Effector memory CD4-positive, alpha-beta T cell (primary cell): ENCODE data around the gene CELSR1.

ENCODE experiments used
- DNase-seq, 3 donors: peaks; one replicate each; pipeline ENCODE4 v3.0.0-alpha.2; 2020
- H3K27ac ChIP-seq: 2 replicates; pipeline ENCODE4 v1.7.0; 2013; ENCODE audit warnings: mild to moderate bottlenecking, low read length, moderate library complexity; ENCODE audit not compliant: insufficient read depth, poor library complexity, severe bottlenecking
- H3K27me3 ChIP-seq: replicated peaks from 2 replicates; pipeline ENCODE4 v1.7.0; 2013; ENCODE audit warnings: mild to moderate bottlenecking, low read length; ENCODE audit not compliant: insufficient read depth, control insufficient read depth, poor library complexity, severe bottlenecking
- H3K36me3 ChIP-seq: 2 replicates; pipeline ENCODE4 v1.7.0; 2013; ENCODE audit warnings: mild to moderate bottlenecking, low read length, moderate library complexity; ENCODE audit not compliant: control insufficient read depth, insufficient read depth
- H3K4me1 ChIP-seq: 2 replicates; pipeline ENCODE4 v1.7.0; 2013; ENCODE audit warnings: low read length, mild to moderate bottlenecking; ENCODE audit not compliant: control insufficient read depth, insufficient read depth, poor library complexity, severe bottlenecking
- H3K4me3 ChIP-seq: 2 replicates; pipeline ENCODE4 v1.7.0; 2013; ENCODE audit warnings: low read length, low read depth, mild to moderate bottlenecking; ENCODE audit not compliant: insufficient read depth, poor library complexity, severe bottlenecking
- H3K9me3 ChIP-seq: 2 replicates; pipeline ENCODE4 v1.7.0; 2013; ENCODE audit warnings: mild to moderate bottlenecking, low read length, moderate library complexity; ENCODE audit not compliant: control insufficient read depth
- total RNA-seq, 3 donors: gene quantifications; one replicate each; lab custom pipeline; 2026; lab: John Stamatoyannopoulos, UW

Gene CELSR1
- 1.6 to 5.6 (median 3.5) reads per million in 3 donors for total RNA-seq

- no peaks in the 10 kb centered on the region for H3K9me3 ChIP-seq
- no peak within 1 kb of the TSS for H3K27ac ChIP-seq
- H3K4me1 ChIP-seq = peaks cover 8% of the 10 kb centered on the region
- H3K27me3 ChIP-seq = peaks cover 17% of the 10 kb centered on the region
- H3K4me3 ChIP-seq = peak within 1 kb of the TSS; percentile 25
- no peak for DNase-seq
- H3K36me3 ChIP-seq = no peaks in the 10 kb centered on the region
Observed at GRCh38 chr22:46537225-46537945, at the start of gene CELSR1. TSS of gene CELSR1 (minus strand) at chr22:46537620. CDS start at chr22:46537170, 450 bp downstream.

- Histone ChIP-seq H3K4me1 (peaks cover 7% of the 10 kb centered on the region), H3K4me3 (no peak overlapping the region), H3K36me3 (no peaks in the 10 kb centered on the region), H3K27me3 (no peaks in the 10 kb centered on the region), H3K27ac (no peak overlapping the region), H3K9me3 (no peaks in the 10 kb centered on the region)
- no peak for DNase-seq
Observed at GRCh38 chr22:46587061-46587460, 49.6 kb upstream of the CELSR1 start.

GRCh38 chr22:46586531-46587011, 49.2 kb upstream of the CELSR1 start:
- no peak overlapping the region for H3K27ac ChIP-seq
- peaks cover 7% of the 10 kb centered on the region for H3K4me1 ChIP-seq
- no peak overlapping the region for H3K4me3 ChIP-seq
- no peaks in the 10 kb centered on the region for H3K27me3 ChIP-seq
- DNase-seq = no peak
- no peaks in the 10 kb centered on the region for H3K9me3 ChIP-seq
- no peaks in the 10 kb centered on the region for H3K36me3 ChIP-seq

- no peak for DNase-seq
- H3K9me3 ChIP-seq = no peaks in the 10 kb centered on the region
- H3K36me3 ChIP-seq = no peaks in the 10 kb centered on the region
- peaks cover 7% of the 10 kb centered on the region for H3K4me1 ChIP-seq
- H3K27ac ChIP-seq = no peak overlapping the region
- no peak overlapping the region for H3K4me3 ChIP-seq
- H3K27me3 ChIP-seq = no peaks in the 10 kb centered on the region
Observed at GRCh38 chr22:46586123-46586519, 48.7 kb upstream of the CELSR1 start.

- Histone ChIP-seq H3K27ac (no peak overlapping the region), H3K27me3 (no peaks in the 10 kb centered on the region), H3K9me3 (no peaks in the 10 kb centered on the region), H3K36me3 (no peaks in the 10 kb centered on the region), H3K4me3 (no peak overlapping the region), H3K4me1 (peaks cover 7% of the 10 kb centered on the region)
- no peak for DNase-seq
Observed at GRCh38 chr22:46585340-46586122, 48.1 kb upstream of the CELSR1 start.

- Histone ChIP-seq H3K36me3 (no peaks in the 10 kb centered on the region), H3K27me3 (no peaks in the 10 kb centered on the region), H3K4me3 (no peak overlapping the region), H3K9me3 (no peaks in the 10 kb centered on the region), H3K4me1 (peaks cover 7% of the 10 kb centered on the region), H3K27ac (no peak overlapping the region)
- no peak for DNase-seq
Observed at GRCh38 chr22:46584081-46584921, 46.9 kb upstream of the CELSR1 start.

GRCh38 chr22:46583571-46583970, 46.2 kb upstream of the CELSR1 start:
- Histone ChIP-seq H3K27ac (no peak overlapping the region), H3K9me3 (no peaks in the 10 kb centered on the region), H3K36me3 (no peaks in the 10 kb centered on the region), H3K4me1 (peaks cover 11% of the 10 kb centered on the region), H3K27me3 (no peaks in the 10 kb centered on the region), H3K4me3 (no peak overlapping the region)
- no peak for DNase-seq

- no peak for DNase-seq
- Histone ChIP-seq H3K27ac (no peak overlapping the region), H3K4me3 (no peak overlapping the region), H3K9me3 (no peaks in the 10 kb centered on the region), H3K36me3 (no peaks in the 10 kb centered on the region), H3K4me1 (peaks cover 19% of the 10 kb centered on the region), H3K27me3 (no peaks in the 10 kb centered on the region)
Observed at GRCh38 chr22:46582281-46582933, 45.0 kb upstream of the CELSR1 start.

GRCh38 chr22:46581538-46582244, 44.3 kb upstream of the CELSR1 start:
- DNase-seq = no peak
- H3K27me3 ChIP-seq = no peaks in the 10 kb centered on the region
- H3K27ac ChIP-seq = no peak overlapping the region
- H3K4me1 ChIP-seq = peaks cover 15% of the 10 kb centered on the region
- no peaks in the 10 kb centered on the region for H3K36me3 ChIP-seq
- H3K4me3 ChIP-seq = no peak overlapping the region
- no peaks in the 10 kb centered on the region for H3K9me3 ChIP-seq
